Vagina (tissue), 2 donors: ENCODE data around the gene OR4P4.

Experiments used
- CTCF ChIP-seq, 3 experiments: fragments of 450-650 bp in 2 of 3; fragments of 200-600 bp in 1 of 3; sonication (generic) in 1 of 3; IDR thresholded peaks; one replicate each; pipeline ENCODE4 v1.5.1; 2017 to 2019; ENCODE audit warnings: antibody characterized with exemption in 3 of 3, mild to moderate bottlenecking in 2 of 3, moderate library complexity in 2 of 3
- POLR2A ChIP-seq, 2 donors: fragments of 450-650 bp; IDR thresholded peaks; one replicate each; pipeline ENCODE4 v1.6.1; 2017; ENCODE audit warnings: antibody characterized with exemption in 2 of 2, mild to moderate bottlenecking in 2 of 2, moderate library complexity in 2 of 2

GRCh38 chr11:55669376-55669775, 34.5 kb downstream of the OR4P4 start:
- no peak for TF ChIP-seq CTCF (IDR thresholded peaks at IDR 0.05)
- TF ChIP-seq POLR2A (IDR thresholded peaks at IDR 0.05), result no peak
